NCI-H82 (cell line): Measurements from ENCODE around the gene PIK3C3.

Source experiments
- DNase-seq: peaks from one replicate; lab custom pipeline; 2025; lab: John Stamatoyannopoulos, UW

The PIK3C3 gene

GRCh38 chr18:41954827-41955613, at the start of gene PIK3C3:
Gene PIK3C3 (plus strand): TSS chr18:41955234. CDS start chr18:41955292, 58 bp downstream.
- DNase-seq, result peak; percentile 98

GRCh38 chr18:41905786-41906527, 49.1 kb upstream of the PIK3C3 start:
- peak; percentile 97 for DNase-seq

- peak; percentile 59 for DNase-seq
Measured at GRCh38 chr18:41906528-41907146, 48.4 kb upstream of the PIK3C3 start.

- no peak for DNase-seq
Measured at GRCh38 chr18:41917181-41917580, 37.9 kb upstream of the PIK3C3 start.

- DNase-seq, result no peak
Measured at GRCh38 chr18:41921770-41922169, 33.3 kb upstream of the PIK3C3 start.

GRCh38 chr18:41922176-41922575, 32.9 kb upstream of the PIK3C3 start:
- no peak for DNase-seq

GRCh38 chr18:41922841-41923240, 32.2 kb upstream of the PIK3C3 start:
- no peak for DNase-seq

- no peak for DNase-seq
Measured at GRCh38 chr18:41923446-41923845, 31.6 kb upstream of the PIK3C3 start.

GRCh38 chr18:41928581-41928980, 26.5 kb upstream of the PIK3C3 start:
- DNase-seq, result no peak

- DNase-seq, result no peak
Measured at GRCh38 chr18:41932899-41933298, 22.1 kb upstream of the PIK3C3 start.

- DNase-seq, result no peak
Measured at GRCh38 chr18:41933778-41934177, 21.3 kb upstream of the PIK3C3 start.

- no peak for DNase-seq
Measured at GRCh38 chr18:41936471-41937134, 18.4 kb upstream of the PIK3C3 start.

- DNase-seq, result peak; percentile 3
Measured at GRCh38 chr18:41938445-41938844, 16.6 kb upstream of the PIK3C3 start.

- DNase-seq, result no peak
Measured at GRCh38 chr18:41939326-41939725, 15.7 kb upstream of the PIK3C3 start.

- no peak for DNase-seq
Measured at GRCh38 chr18:41940506-41941215, 14.4 kb upstream of the PIK3C3 start.

GRCh38 chr18:41942254-41942653, 12.8 kb upstream of the PIK3C3 start:
- DNase-seq, result no peak

GRCh38 chr18:41948544-41949110, 6.4 kb upstream of the PIK3C3 start:
- no peak for DNase-seq

- DNase-seq, result no peak
Measured at GRCh38 chr18:41949206-41949920, 5.7 kb upstream of the PIK3C3 start.

- DNase-seq, result peak; percentile 30
Measured at GRCh38 chr18:41955688-41956087, 654 bp downstream of the PIK3C3 start.

GRCh38 chr18:41959045-41959444, 4.0 kb downstream of the PIK3C3 start:
- no peak for DNase-seq
